Hematopoietic multipotent progenitor cell treated with erythropoietin and hydrocortisone succinate and interleukin-3 and kit ligand, for 17 days (in vitro differentiated cells): ENCODE measurements around the gene SIX3.
A peak's percentile ranks its signal among the peaks of the same experiment; 100 is the strongest.

Experiments
- DNase-seq: peaks from one replicate; pipeline ENCODE4 v3.0.0-alpha.2; 2015; ENCODE audit warnings: low spot score

Gene SIX3

DNA sequence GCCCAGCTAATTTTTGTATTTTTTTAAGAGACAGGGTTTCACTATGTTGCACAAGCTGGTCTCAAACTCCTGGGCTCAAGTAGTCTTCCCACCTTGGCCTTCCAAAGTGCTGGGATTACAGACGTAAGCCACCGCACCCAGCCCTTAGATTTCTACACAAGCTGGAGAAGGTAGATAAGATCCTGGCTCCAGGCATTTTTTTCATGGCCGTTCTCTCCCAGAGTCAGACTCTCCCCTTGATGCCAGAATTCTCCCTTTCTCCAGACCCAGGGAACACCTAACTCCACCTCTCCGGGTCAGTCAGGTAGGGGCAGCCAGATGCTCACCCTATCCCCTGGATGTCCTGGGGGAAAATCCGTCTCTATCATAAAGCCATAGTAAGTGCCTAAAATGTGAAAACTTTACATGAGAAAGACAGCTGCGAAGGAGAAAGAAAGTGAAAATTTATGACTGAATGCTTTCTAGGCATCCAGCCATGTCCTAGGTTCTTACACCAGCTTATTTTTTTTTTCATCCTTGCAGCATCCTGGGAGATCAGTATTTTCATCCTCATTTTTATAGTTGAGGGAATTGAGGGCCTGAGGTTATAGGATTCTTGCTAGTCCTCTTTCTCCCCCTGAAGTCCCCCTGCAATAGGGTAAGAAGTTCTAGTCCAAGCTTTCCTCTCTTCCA lies 16.3 kb downstream of the SIX3 start:
- DNase-seq = no peak

- DNase-seq = no peak
Observed at GRCh38 chr2:44959855-44960254, 18.4 kb downstream of the SIX3 start.

GRCh38 chr2:44960871-44961270 lies 19.4 kb downstream of the SIX3 start:
- no peak for DNase-seq

DNA sequence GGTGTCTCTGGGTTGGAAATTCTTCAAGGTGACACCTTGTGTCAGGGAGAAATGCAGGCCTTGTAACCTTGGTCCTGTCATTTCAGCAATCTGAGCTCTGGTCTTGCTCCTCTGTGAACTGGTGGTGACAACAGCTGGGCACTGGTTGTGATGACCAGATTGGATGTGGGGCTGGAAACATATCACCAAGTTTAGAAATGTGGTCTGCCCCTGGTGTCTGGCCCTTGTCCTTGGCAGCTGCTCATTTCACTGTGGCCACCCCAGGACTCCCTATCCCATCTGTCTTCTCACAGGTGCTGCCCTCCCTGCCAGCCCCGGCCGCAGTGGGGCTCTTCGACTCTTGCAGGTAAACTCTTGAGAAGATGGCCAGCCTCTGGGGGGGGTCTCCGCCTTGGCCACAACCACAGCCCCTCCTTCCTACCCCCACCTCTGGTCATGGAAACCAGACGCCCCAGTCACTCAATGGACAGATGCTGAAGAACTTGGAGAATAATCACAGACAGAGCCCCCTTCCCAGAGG lies 20.7 kb downstream of the SIX3 start:
- DNase-seq = no peak

DNA sequence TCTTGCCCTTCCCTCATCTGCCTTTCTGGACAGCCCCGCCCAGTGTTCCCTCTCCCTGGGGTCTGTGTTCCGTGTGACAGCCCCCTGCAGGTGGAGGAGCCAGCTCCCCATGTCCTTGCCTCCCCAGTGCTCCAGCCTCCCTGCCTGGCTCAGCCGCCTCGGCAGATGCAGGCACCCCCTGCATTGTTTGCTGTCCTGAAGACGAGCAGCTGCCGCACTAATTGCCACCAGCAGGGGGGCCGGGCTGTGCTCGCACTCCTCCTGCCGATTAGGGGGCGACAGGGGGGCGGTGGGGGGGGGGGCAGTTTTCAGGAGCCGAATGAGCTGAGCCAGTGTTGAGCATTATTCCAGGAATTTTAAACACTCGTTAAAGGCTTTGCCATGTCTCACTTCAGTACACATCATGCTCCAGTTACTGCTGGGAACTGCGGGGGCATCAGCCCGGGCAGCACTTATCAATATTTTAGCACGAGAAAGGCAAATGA lies 23.3 kb downstream of the SIX3 start:
- DNase-seq = no peak

DNA sequence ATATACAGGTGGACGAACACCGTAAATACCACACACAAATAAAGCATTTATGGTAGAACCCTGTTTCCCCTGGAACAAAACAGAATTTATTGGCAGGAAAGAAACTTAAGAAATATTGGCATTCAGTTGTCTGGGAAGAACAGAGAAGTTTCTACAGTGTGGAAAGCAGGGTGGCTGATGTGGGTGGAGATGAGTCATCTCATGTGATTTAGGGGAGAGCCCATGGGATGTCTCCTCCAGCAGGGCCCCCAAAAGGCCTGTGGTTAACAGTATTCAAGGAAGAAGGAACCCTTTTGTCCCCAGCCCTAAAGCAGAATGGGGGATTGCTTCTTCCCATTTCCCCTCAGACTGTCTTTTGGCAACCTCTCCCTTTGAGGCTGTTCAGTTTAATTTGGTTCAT lies 24.2 kb downstream of the SIX3 start:
- no peak for DNase-seq

GRCh38 chr2:44967056-44967455 lies 25.6 kb downstream of the SIX3 start:
- no peak for DNase-seq

GRCh38 chr2:44967727-44968432 lies 26.4 kb downstream of the SIX3 start:
- DNase-seq = no peak

- DNase-seq = no peak
Observed at GRCh38 chr2:44969936-44970335, 28.4 kb downstream of the SIX3 start.

- no peak for DNase-seq
Observed at GRCh38 chr2:44970846-44971450, 29.4 kb downstream of the SIX3 start.

- DNase-seq = no peak
Observed at GRCh38 chr2:44972771-44973535, 31.5 kb downstream of the SIX3 start.

GRCh38 chr2:44974064-44974715 lies 32.7 kb downstream of the SIX3 start:
- DNase-seq = peak; percentile 27

DNA sequence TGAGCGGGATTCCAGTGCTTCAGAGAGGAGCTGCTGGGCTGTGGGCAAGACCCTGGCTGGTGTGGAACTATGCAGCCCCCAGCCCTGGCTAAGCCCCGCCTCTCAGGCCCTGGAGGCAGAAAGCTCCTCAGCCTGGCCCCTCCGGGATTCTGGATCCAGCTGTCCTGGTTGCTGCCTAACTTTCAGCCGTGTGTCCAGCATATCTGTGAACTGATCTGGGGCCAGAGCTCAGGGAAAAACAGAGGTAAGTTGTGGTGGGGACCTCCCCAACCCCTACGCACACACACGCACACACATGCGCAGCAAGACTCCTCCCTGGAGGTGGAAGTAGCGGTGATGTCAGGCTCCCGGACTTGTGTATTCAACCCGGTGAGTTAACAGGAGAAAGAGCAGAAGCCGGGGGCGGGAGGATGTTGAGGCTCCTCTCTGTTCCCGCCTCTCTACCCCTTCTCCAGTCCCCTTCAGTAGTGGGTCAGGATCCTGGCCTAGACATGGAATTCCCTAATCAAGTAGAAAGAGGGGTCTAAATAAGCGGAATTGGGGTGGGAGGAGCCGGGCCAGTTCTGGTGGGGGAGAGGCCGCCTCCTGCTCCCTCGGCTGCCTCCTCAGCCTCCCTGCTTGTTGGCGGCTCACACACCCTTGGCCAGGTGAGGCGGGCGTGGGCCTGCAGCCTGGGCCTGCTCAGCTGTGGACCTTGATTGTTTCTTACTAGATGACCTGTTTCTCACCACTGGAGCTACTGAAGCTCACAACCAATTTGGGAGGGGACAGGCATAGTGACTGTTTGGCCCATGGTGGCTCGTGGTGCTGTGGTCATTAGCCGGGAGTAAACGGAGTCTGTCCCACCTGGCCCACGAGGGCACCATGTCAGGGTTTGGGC lies 34.3 kb downstream of the SIX3 start:
- DNase-seq = no peak

DNA sequence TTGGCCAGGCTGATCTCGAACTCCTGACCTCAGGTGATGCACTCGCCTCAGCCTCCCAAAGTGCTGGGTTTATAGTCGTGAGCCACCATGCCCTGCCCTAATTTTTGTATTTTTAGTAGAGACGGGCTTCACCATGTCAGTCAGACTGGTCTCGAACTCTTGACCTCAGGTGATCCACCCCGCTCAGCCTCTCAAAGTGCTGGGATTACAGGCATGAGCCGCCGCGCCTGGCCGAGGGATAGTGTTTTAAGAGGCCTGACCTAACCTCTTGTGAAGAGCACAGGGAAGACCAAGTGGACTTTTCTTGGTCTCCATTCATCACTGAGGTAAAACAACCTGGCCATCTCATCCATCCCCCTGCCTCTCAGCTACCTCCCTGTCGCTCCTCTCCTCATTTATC lies 38.1 kb downstream of the SIX3 start:
- no peak for DNase-seq

DNA sequence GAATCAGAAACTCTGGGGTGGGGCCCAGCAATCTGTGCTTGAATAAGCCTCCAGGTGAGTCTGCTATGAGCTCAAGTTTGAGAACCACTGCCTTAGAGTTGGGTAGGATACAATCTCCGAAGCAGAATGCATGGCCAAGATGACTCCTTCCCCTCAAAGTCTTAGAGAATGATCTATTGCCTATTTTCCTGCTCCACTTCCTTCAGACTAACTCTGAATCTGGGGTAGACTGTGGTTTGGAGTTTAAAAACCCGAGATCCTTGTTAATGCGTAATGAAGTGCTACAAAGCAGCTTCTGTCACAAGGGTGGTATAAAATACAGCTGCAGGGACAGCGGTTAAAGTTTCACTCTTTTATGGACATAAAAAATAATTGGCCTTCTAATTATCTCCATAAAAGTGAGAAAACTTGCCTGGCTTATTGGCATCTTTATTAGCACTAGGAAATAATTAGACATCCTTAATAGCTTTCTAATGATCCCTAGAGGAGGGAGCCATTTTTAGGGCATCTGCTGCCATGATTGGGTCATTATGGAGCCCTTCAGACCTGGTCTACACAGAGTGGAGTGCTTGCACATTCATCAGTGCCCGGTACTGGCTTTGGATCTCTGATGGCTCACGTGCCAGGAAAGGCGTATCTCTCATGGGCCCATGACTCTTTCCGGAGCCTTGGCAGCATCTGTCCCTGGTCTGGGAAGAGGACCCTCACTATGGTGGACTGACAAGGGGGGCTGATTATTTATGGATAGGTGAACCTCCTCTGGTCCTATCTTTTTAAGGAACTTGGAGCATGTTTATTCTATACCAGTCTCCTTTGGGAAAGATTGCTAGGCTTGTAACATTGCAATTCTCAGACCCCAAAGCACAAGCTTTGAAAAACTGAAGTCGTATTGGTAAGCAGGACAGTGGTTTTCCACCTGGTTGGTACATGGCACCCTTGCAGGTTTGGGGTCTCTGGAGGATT lies 39.5 kb downstream of the SIX3 start:
- DNase-seq = no peak

DNA sequence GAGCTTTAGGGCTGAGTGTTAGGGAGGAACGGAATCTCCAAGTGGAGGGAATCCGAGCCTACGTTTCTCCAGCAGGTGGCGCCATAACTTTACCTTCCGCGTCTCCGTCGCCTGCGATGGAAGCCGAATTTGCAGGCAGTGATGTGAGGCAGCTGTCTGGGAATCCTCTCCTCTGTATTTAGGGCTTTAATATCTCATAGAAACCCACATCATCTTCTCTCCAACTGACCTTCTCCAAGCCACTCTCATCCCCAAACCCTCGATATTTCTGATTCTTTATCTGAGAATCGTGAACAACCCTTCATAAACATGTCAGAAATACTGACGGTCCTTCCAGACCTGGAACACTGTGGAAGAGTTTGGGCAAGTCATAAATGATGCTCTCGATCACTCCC lies 40.2 kb downstream of the SIX3 start:
- DNase-seq = peak; percentile 62

GRCh38 chr2:44983836-44984604 lies 42.5 kb downstream of the SIX3 start:
- no peak for DNase-seq

DNA sequence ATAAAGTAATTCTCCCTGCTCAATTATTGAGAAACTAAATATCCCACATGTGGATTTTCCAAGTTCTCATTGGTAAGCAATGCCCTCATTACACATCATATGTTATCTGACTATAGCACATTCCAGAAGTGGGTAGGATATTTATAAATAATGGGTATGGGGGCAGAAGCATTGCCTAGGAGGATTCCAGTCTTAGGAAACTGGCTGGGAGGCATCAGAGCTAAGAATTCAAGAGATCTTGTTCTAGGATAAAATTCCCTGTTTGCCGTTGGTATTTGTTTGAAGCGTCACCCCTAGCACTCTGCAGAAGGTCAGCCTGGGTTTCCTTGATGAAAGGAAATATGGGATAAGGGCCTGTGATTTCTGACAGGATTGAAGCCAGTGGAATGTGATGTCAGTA lies 47.7 kb downstream of the SIX3 start:
- no peak for DNase-seq

DNA sequence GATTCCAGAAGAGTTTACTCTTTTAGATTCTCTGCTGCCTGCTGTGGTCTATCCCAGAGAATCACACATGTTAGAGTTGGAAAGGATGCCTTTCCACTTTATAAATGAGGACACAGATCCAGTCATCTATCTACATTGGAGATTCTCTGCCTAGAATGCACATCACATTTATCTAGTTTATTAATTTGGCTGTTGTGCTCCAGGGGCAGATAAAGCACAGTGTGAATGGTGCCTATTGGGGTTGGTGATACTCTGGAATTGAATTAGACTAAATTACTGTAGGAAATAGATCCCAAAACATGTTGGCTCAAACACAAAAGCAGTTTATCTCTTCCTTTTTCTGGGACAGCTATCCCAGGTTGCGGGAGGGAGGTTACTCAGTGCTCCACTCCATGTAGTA lies 52.9 kb downstream of the SIX3 start:
- DNase-seq = no peak
